CD4-positive, alpha-beta T cell (primary cell): Measurements from ENCODE around the gene KRTAP4-6. TPM values are rescaled to one million over a fixed set of nuclear protein-coding genes. Genes with fewer than 3 reads are reported as not detected.
"Not testable (repeated sequence)": the region's sequence is repeated elsewhere in the genome, so short reads cannot be mapped to it uniquely, and the experiment has no call there.

Experiments used
- ATAC-seq: fragments of 200-7000 bp; cut with Tn5 transposase; one replicate; pipeline ENCODE4 v1.10.0; 2022; ENCODE audit warnings: mild to moderate bottlenecking; ENCODE audit not compliant: poor library complexity
- CTCF ChIA-PET: fragments of 350-600 bp; sonication (Branson Sonifier 250); formaldehyde crosslinking; loops from one replicate; lab custom pipeline; 2021; ENCODE audit warnings: antibody characterized with exemption, inconsistent platforms; lab: Charles Lee
- POLR2A ChIA-PET: fragments of 350-600 bp; sonication (Branson Sonifier 250); formaldehyde crosslinking; loops from one replicate; lab custom pipeline; 2021; ENCODE audit warnings: antibody characterized with exemption, inconsistent platforms; lab: Charles Lee
- DNase-seq, 14 experiments: peaks; one replicate each; pipeline ENCODE4 v3.0.0-alpha.2; 2013 to 2020; ENCODE audit warnings: mixed read lengths in 2 of 14
- H3K27ac ChIP-seq, 2 donors: one replicate each; pipeline versions ENCODE4 v1.5.1 to v1.7.0; 2013; ENCODE audit warnings: low read length in 2 of 2, low read depth in 1 of 2, mild to moderate bottlenecking in 1 of 2
- H3K27me3 ChIP-seq, 2 experiments: 1 replicate in 1 of 2; 2 replicates in 1 of 2; pipeline versions ENCODE4 v1.6.1 to v1.7.0; 2013; ENCODE audit warnings: low read length in 2 of 2, control low read depth in 1 of 2, mild to moderate bottlenecking in 1 of 2, moderate library complexity in 1 of 2; ENCODE audit not compliant: insufficient read depth in 2 of 2, control insufficient read depth in 1 of 2
- H3K36me3 ChIP-seq: one replicate; pipeline ENCODE4 v1.6.1; 2013; ENCODE audit warnings: low read length, control low read depth; ENCODE audit not compliant: insufficient read depth
- H3K4me1 ChIP-seq: one replicate; pipeline ENCODE4 v1.6.1; 2013; ENCODE audit warnings: low read length, control low read depth; ENCODE audit not compliant: insufficient read depth
- H3K4me3 ChIP-seq: one replicate; pipeline ENCODE4 v1.5.1; 2013; ENCODE audit warnings: mild to moderate bottlenecking, low read length, moderate library complexity
- H3K9me3 ChIP-seq, 2 experiments: 1 replicate in 1 of 2; 2 replicates in 1 of 2; pipeline versions ENCODE4 v1.6.1 to v1.7.0; 2013; ENCODE audit warnings: low read length in 2 of 2, mild to moderate bottlenecking in 2 of 2, control low read depth in 1 of 2, moderate library complexity in 1 of 2; ENCODE audit not compliant: control insufficient read depth in 1 of 2, insufficient read depth in 1 of 2
- H3K27ac Mint-ChIP-seq: one replicate; pipeline ENCODE4 v1.8.0; 2020; ENCODE audit warnings: mixed read lengths
- H3K27me3 Mint-ChIP-seq: one replicate; pipeline ENCODE4 v1.8.0; 2021; ENCODE audit warnings: mixed read lengths
- H3K36me3 Mint-ChIP-seq: one replicate; pipeline ENCODE4 v1.8.0; 2021; ENCODE audit warnings: low read depth, mixed read lengths
- H3K4me1 Mint-ChIP-seq: one replicate; pipeline ENCODE4 v1.8.0; 2021; ENCODE audit warnings: low read depth, mixed read lengths
- H3K4me3 Mint-ChIP-seq: one replicate; pipeline ENCODE4 v1.8.0; 2020; ENCODE audit warnings: mild to moderate bottlenecking, mixed read lengths
- H3K9me3 Mint-ChIP-seq: one replicate; pipeline ENCODE4 v1.8.0; 2020; ENCODE audit warnings: mixed read lengths
- intact Hi-C, 2 experiments: fragments of 100-400 bp; cut with DNase I in 1 of 2; cut with micrococcal nuclease in 1 of 2; formaldehyde crosslinking; loops; one replicate each; pipeline versions ENCODE4 v1.15.1 to v1.9.0; 2023 to 2025; cut with DNase I, micrococcal nuclease
- total RNA-seq, 174 experiments: library from RNA in 2 of 174; stranded (reverse) in 2 of 174; gene quantifications; one replicate each; pipeline ENCODE4 v1.2.3 and lab custom pipeline; 2021 to 2026
- TF ChIP-seq, protein P1 (sequence below): fragments of 200-600 bp; IDR thresholded peaks from one replicate; pipeline ENCODE4 v1.8.0; 2022; ENCODE audit warnings: antibody characterized with exemption, mild to moderate bottlenecking

The KRTAP4-6 gene
- total RNA-seq, 2 experiments from 2014 or later: not detected

DNA sequence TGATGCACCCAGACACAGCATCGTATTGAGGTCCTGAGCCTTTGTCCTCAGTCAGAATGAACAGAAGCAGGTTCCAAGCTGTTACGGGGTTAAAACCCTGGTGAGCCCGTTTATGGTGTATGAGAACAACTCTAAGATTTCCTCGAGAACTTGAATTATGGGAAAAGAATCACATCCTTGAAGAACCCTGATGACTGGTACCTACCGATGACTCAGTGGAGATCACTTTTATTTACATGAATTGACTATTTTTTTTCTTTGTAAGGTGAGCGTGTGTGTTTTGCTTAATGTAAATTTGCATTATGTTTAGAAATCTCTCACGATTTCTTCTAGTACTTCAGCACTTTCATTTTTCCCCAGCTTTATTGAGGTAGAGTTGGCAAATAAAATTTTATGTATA is 23.5 kb upstream of the KRTAP4-6 start:
- Mint-ChIP-seq H3K36me3 (no peaks in the 10 kb centered on the region), H3K9me3 (no peaks in the 10 kb centered on the region), H3K4me3 (no peak overlapping the region), H3K27ac (no peak overlapping the region), H3K4me1 (no peaks in the 10 kb centered on the region), H3K27me3 (peaks cover 10% of the 10 kb centered on the region)
- Histone ChIP-seq H3K27me3 (peaks cover 0 to 3% of the 10 kb centered on the region in 2 experiments), H3K27ac (no peak overlapping the region), H3K4me1 (no peaks in the 10 kb centered on the region), H3K36me3 (no peaks in the 10 kb centered on the region), H3K4me3 (no peak overlapping the region), H3K9me3 (no peaks in the 10 kb centered on the region)
- ATAC-seq (no peak), DNase-seq (no peak)
- TF ChIP-seq, protein P1, sequence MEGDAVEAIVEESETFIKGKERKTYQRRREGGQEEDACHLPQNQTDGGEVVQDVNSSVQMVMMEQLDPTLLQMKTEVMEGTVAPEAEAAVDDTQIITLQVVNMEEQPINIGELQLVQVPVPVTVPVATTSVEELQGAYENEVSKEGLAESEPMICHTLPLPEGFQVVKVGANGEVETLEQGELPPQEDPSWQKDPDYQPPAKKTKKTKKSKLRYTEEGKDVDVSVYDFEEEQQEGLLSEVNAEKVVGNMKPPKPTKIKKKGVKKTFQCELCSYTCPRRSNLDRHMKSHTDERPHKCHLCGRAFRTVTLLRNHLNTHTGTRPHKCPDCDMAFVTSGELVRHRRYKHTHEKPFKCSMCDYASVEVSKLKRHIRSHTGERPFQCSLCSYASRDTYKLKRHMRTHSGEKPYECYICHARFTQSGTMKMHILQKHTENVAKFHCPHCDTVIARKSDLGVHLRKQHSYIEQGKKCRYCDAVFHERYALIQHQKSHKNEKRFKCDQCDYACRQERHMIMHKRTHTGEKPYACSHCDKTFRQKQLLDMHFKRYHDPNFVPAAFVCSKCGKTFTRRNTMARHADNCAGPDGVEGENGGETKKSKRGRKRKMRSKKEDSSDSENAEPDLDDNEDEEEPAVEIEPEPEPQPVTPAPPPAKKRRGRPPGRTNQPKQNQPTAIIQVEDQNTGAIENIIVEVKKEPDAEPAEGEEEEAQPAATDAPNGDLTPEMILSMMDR: no peak
- POLR2A ChIA-PET: no interaction called here
- CTCF ChIA-PET: no interaction called here
- intact Hi-C loops: no loop called here

DNA sequence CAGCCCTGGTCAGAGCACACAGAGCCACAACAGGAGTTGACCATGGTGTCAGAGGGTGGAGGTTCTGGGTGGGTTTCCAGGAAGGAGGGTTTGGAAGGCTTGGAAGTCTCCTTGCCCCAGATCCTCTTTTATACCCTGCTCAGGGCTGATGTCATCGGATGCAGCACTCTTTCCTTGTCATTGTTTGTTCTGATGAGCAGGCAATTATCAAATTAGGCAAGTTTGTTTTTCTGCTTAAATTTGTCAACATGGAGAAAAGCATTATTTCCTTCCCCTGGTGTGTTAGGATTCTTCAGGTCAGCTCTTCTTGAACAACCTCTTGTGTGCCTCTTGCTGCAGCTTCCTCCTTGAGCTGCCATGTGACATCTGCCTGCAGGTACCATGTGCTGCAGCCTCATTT is 20.3 kb upstream of the KRTAP4-6 start, which contains the start of gene KRTAP4-4:
Gene KRTAP4-4, minus strand, starts transcription at position 101 of the 400 bp plus-strand sequence. Its CDS starts 57 bp downstream, at position 44.
- no peak within 1 kb of the TSS for H3K27ac ChIP-seq
- intact Hi-C loops: no loop called here
- no peaks in the 10 kb centered on the region for H3K9me3 Mint-ChIP-seq
- no peak within 1 kb of the TSS for H3K4me3 Mint-ChIP-seq
- CTCF ChIA-PET: no interaction called here
- TF ChIP-seq, protein P1: no peak
- no peak within 1 kb of the TSS for H3K4me3 ChIP-seq
- H3K36me3 ChIP-seq: no peaks in the 10 kb centered on the region
- H3K27me3 ChIP-seq: peaks cover 0 to 3% of the 10 kb centered on the region in 2 experiments
- no peaks in the 10 kb centered on the region for H3K4me1 Mint-ChIP-seq
- peaks cover 18% of the 10 kb centered on the region for H3K27me3 Mint-ChIP-seq
- no peaks in the 10 kb centered on the region for H3K9me3 ChIP-seq
- H3K27ac Mint-ChIP-seq: no peak within 1 kb of the TSS
- H3K4me1 ChIP-seq: no peaks in the 10 kb centered on the region
- POLR2A ChIA-PET: interaction anchor here (1.4 kb wide), 1 partner anchor 148 kb away, joined by 3 read pairs; no protein-coding TSS in a partner anchor
- no peak for ATAC-seq
- no peaks in the 10 kb centered on the region for H3K36me3 Mint-ChIP-seq
- DNase-seq: no peak

DNA sequence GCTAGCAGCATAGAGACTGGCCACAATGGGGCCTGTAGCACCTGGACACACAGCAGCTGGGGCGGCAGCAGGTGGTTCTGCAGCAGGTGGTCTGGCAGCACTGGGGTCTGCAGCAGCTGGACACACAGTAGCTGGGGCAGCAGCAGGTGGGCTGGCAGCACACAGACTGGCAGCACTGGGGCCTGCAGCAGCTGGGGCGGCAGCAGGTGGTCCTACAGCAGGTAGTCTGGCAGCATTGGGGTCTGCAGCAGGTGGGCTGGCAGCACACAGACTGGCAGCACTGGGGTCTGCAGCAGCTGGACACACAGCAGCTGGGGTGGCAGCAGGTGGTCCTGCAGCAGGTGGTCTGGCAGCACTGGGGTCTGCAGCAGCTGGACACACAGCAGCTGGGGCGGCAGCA is 19.8 kb upstream of the KRTAP4-6 start:
- H3K4me1 Mint-ChIP-seq, CTCF ChIA-PET, intact Hi-C loops, H3K4me1 ChIP-seq, DNase-seq, H3K36me3 Mint-ChIP-seq, H3K4me3 ChIP-seq, ATAC-seq, H3K27ac Mint-ChIP-seq, H3K36me3 ChIP-seq, H3K9me3 ChIP-seq, H3K27ac ChIP-seq, H3K9me3 Mint-ChIP-seq, H3K4me3 Mint-ChIP-seq, H3K27me3 ChIP-seq: not testable (repeated sequence)
- POLR2A ChIA-PET: interaction anchor here (1.4 kb wide), 1 partner anchor 148 kb away, joined by 3 read pairs; no protein-coding TSS in a partner anchor
- peaks cover 20% of the 10 kb centered on the region for H3K27me3 Mint-ChIP-seq

DNA sequence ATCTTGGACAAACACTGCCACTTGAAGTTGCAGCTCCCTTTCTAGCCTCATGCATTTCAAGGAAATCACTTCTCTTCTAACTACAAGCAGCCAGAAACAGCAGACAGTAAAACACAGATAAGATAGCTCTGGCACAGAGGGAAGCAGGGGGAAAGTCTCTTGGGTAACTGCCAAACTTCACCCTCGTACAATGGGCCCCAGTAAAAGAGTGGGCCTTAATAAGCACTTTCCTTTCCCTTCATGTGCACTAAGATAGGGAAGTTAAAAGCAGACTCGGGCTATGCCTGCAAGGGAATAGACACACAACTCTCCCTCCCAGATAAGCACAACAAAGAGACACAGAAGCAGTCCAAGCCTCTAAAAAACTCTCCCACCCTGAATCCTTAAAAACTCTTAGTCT is 13.5 kb upstream of the KRTAP4-6 start:
- ATAC-seq (no peak), DNase-seq (no peak)
- H3K27ac Mint-ChIP-seq: no peak overlapping the region
- Histone ChIP-seq H3K27ac (no peak overlapping the region), H3K4me3 (no peak overlapping the region), H3K9me3 (no peaks in the 10 kb centered on the region), H3K27me3 (no peaks in the 10 kb centered on the region), H3K36me3 (no peaks in the 10 kb centered on the region), H3K4me1 (no peaks in the 10 kb centered on the region)
- H3K4me3 Mint-ChIP-seq: no peak overlapping the region
- H3K4me1 Mint-ChIP-seq: peaks cover 4% of the 10 kb centered on the region
- TF ChIP-seq, protein P1: no peak
- ChIA-PET POLR2A (no interaction called here), CTCF (no interaction called here)
- no peaks in the 10 kb centered on the region for H3K36me3 Mint-ChIP-seq
- peaks cover 22% of the 10 kb centered on the region for H3K27me3 Mint-ChIP-seq
- no peaks in the 10 kb centered on the region for H3K9me3 Mint-ChIP-seq
- intact Hi-C loops: no loop called here
